ENCODE measurements around the gene CBLC.

- no peak for TF ChIP-seq EP300 (IDR thresholded peaks at IDR 0.05)
- TF ChIP-seq POLR2AphosphoS5 (IDR thresholded peaks at IDR 0.05): no peak
- no peak for TF ChIP-seq POLR2A (IDR thresholded peaks at IDR 0.05)
- TF ChIP-seq CTCF (IDR thresholded peaks at IDR 0.05): no peak
These were observed 32.8 kb upstream of the CBLC start for GRCh38 chr19:44744871-44745332.
